SK-MEL-5 (cell line): Measurements from ENCODE around the gene EXOC6. TPM values are rescaled to one million over a fixed set of nuclear protein-coding genes. Genes with fewer than 3 reads are reported as not detected.

Source experiments
- DNase-seq: peaks from one replicate; pipeline ENCODE4 v3.0.0-alpha.2; 2016; ENCODE audit warnings: low read depth, low spot score
- in situ Hi-C: cut with HindIII; loops from 2 replicates; pipeline ENCODE4 v1.10.0; 2016; ENCODE audit warnings: low sequenced_read_pairs, high pct_unique_total_duplicates, low pct_unique_long_range_greater_than_20kb
- total RNA-seq: library from RNA; depleted of rRNA; stranded (reverse); fragments of >200 nt; shearing (Covaris generic); gene quantifications from 2 replicates; pipeline ENCODE4 v1.2.3, GENCODE V29; 2014

The EXOC6 gene
- total RNA-seq, 1 experiment from 2014 or later, result 7.2 TPM

DNA sequence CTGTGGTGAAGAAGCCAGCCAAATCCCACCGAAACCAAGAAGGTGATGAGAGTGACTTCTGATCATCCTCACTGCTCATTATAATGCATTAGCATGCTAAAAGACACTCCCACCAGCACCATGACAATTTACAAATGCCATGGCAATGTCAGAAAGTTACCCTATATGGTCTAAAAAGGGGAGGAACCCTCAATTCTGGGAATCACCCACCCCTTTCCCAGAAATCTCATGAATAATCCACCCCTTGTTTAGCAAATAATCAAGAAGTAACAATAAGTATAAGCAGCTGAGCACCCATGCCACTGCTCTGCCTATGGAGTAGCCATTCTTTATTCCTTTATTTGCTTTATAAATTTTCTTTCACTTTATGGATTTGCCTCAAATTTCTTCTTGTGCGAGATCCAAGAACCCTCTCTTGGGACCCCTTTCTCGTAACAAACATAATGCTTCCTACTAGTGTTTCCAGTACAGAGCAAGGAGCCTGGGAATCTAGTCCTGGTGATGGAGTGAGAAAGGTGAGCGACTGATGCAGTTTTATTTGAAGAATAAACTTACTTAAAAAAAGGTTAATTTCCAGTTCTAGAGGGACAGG, 18.4 kb upstream of the EXOC6 start:
- in situ Hi-C loops, result no loop called here
- no peak for DNase-seq

DNA sequence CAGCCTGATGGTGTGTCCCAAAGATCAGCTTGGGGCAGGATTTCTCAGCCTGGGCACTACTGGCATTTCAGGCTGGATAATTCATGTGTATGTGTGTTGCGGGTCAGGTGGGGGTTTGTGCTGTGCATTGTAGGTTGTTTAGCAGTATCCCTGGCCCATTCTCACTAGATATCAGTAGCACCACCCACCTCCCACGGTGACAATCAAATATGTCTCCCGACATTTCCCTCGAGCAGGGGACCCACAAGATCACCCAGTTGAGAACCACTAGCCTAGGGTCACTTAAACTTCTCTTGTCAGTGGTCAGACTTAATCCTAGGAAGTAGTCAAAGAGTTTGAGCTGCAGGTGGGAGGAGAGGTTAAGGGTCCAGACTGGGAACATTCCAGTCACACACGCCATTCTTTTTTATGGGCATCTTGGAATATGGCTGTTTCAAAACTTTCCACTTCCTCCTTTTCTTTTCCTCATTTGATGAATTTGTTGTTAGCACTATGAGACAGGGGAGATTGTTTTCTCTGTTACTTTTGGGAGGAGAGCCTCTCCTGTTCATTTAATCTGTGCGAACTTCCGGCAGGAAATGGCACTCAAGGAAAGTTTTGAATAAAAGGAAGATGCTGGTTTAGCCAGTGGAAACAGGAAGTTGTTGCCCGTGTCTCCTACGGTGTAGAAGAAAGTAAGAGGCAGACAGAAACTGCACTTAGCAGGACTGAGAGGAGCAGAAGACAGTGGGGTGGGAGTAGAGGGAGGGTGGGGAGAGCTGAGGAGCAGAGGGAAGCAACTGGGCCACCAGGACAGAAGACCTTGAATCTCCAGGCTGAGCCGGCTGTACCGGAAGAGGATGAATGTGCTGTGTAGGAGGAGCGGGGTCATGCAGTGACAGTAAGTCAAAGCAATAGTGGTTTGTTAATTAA, 17.6 kb upstream of the EXOC6 start:
- DNase-seq, result no peak
- in situ Hi-C loops, result no loop called here

DNA sequence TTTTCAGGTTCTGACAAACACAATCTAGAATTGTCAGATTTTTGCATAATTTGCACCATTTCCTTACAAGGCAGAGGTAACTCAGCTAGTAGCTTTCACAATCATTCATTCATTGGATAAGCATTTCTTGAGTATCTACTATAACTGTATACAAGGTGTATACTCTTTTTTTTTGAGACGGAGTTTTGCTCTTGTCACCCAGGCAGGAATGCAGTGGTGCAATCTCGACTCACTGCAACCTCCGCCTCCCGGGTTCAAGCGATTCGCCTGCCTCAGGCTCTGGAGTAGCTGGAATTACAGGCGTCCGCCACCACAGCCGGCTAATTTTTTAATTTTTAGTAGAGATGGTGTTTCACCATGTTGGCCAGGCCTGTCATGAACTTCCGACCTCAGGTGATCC, 16.2 kb upstream of the EXOC6 start:
- in situ Hi-C loops, result no loop called here
- no peak for DNase-seq

DNA sequence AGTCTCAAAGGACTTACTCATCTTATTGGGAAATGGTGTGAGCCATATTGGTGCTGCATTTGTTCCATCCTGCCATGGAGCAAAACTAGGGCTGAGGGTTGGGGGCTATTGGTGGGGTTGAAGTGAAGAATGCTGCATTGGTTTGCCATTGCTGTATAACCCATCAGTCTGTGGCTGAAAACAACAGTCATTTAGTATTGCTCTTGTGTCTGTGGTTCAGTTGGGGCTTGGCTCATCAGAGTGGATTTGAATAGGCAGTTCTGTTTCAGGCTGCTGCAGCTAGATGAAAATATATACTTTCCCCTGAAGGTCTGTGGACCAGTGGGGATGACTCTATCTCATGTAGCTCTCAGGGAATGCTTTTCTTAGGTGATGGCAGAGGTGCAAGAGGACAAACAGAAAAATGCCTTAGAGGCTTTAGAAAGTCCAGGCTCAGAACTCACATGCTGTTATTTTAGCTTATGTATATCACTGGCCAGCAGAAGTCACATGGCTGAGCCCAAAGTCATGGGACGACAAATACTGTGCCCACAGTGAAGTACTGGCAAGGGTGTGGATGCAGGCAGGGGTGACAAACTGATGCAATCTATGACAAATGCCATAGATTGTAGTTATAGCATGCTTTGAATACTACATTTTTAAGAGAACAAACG, 15.2 kb upstream of the EXOC6 start:
- in situ Hi-C loops, result no loop called here
- DNase-seq, result peak; percentile 40

DNA sequence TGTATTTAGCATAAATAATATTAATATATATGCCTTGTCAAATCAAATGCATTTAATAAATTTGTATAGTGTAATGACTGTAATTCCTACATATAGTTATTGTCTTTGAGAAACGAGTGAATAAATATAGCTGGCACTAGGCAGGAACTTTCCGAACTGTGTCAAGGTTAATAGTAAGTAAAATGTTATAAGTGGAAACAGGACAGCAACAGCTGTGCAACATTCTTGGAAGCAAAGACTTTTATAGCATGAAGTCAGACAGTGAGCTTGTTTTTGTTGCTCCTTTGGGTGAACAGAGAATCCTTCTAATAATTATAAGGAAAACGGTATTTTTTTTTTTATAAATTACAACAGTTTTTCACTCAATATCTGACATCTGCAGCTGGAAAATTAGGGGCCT, 14.0 kb upstream of the EXOC6 start:
- in situ Hi-C loops, result no loop called here
- no peak for DNase-seq

DNA sequence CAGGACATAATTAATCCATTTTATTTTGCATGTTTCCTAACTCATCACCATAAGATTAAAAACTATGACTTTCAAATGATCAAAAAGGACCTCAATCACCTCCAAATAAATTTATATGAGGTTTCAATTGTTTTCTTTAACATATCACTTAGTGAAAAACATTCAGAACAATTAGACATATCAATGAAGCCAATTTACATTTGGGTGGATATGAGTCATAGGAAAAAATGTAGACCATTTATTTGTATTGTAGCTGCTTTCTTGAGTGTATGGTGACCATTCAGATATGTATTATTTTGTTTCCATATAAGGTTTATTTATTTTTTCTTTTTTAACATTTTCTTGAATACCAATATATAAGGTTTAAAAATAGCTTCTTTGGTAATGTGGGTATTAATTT, 13.3 kb upstream of the EXOC6 start:
- in situ Hi-C loops, result no loop called here
- DNase-seq, result no peak

DNA sequence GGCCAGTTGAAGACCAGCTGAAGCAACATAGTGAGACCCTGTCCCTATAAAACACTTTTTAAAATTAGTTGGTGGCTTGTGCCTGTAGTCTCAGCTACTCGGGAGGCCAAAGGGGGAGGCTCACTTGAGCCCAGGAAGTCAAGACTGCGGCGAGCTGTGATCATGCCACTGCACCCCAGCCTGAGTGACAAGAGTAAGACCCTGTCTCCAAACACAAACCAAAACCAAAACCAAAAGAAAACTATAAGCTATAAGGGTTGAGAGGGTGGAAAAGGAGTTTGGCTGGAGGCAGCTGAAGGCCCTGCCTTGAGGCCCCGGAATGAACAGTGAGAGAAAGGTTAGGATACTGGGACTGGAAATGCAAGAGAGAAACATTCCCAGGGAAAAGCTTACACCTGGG, 10.9 kb upstream of the EXOC6 start:
- in situ Hi-C loops, result no loop called here

DNA sequence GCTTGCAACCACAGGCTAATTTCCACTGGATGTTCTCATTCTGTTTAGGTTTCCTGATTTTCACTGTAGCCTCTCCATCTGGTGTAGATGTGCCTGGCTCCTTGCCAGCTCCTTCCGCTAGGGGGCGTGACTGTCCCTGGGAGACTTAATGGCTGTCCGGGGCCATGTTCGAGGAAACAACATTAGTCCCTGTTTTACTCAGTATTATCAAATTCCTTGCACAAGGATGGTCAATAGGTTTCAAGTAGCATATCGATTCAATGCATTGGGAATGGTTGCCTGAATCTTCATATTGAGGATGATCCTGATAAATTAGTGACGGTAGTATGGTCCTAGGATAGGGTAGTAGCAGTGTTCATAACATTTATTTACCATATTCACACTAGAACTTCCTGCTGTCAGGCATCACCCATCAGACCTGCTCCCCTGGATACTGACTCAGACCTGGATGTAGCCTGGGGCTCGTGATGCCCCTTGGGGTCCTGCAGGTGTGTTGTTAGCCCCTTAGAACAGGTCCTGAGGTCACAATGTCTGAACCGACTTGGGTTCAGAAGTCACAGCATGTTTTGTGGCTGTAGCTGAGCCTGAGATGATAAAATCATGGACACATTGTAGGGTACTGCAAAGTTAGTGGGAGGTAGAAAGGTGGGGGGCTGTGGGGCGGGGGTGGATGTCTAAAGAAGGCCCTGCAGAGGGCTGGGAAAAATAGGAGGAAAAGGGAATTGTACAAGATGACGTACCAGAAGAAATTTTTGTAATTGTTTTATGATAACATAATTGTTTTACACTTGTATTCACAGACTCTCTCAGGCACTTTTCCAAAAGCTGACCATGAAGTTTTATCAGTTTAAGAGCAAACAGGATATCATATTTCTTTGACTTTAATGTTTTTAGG, 8.9 kb upstream of the EXOC6 start:
- peak; percentile 68 for DNase-seq
- in situ Hi-C loops, result no loop called here

More for the DNA sequence above, 10.9 kb upstream of the EXOC6 start:
- no peak for DNase-seq

DNA sequence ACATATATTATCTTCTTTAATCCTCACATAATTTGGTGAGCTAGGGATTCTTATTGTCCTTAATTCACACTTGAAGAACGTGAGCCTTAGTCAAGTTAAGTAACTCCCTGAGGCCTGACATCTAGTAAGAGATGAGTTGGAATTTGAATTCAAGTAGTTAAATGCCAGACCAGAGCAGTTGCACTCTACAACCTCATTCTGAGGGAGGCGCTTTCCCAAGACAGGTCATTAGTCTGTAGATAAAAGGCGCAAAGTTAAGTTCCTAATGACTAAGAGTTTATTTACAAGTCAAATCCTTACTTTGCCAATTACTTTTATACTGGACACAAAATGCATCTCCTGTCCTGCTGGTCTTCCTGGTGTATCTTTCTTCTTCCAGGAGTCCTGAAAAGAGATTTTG, 3.6 kb upstream of the EXOC6 start:
- in situ Hi-C loops, result no loop called here
- peak; percentile 13 for DNase-seq

DNA sequence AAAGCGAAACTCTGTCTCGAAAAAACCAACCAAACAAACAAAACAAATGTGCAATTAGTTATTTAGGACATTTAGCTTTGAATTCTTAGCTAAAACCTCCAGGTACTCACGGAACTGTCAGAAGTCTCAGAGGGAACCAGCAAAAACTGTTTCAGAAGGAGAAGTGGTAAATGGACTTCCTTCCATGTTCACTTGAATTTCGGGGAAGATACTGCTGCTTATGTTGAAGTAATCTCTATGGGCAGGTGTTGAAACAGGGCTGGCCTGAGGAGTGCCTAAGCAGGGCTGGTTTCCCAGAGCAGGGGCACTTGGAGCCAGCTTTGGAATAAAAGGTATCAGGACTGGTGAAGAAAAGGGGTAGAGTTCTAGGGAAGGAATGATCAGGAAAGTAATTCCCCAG, 2.4 kb upstream of the EXOC6 start:
- in situ Hi-C loops, result no loop called here
- no peak for DNase-seq

DNA sequence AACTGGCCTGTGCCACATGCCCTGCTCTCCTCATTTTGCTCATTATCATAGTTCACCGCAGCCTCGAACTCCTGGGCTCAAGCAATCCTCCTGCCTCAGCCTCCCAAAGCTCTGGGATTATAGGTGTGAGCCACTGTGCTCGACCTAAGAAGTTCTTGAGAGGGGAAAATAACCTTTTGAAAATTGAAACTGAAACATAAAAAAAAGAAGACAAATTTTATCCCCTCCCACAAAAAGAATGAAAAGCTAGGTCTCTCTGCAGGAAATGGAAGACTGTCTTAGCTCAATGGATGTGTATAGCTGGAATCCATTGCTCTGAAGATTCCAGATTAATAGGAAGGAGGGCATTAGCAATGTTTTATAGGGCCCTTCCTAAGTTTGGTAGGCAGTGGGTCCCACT, 2.0 kb upstream of the EXOC6 start:
- in situ Hi-C loops, result no loop called here
- DNase-seq, result no peak

DNA sequence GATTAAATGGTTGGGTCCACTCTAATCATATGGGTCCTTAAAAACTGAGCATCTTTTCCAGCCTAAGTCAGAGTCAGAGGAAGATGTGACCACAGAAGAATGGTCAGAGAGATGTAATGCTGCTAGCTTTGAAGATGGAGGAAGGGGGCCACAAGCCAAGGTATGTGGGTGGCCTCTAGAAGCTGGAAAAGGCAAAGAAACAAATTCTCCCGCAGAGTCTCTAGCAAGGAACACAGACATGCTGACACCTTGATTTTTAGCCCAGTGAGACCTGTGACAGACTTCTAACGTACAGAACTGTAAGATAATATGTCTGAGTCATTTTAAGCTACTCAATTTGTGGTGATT, 1.5 kb upstream of the EXOC6 start:
- in situ Hi-C loops, result no loop called here
- no peak for DNase-seq

DNA sequence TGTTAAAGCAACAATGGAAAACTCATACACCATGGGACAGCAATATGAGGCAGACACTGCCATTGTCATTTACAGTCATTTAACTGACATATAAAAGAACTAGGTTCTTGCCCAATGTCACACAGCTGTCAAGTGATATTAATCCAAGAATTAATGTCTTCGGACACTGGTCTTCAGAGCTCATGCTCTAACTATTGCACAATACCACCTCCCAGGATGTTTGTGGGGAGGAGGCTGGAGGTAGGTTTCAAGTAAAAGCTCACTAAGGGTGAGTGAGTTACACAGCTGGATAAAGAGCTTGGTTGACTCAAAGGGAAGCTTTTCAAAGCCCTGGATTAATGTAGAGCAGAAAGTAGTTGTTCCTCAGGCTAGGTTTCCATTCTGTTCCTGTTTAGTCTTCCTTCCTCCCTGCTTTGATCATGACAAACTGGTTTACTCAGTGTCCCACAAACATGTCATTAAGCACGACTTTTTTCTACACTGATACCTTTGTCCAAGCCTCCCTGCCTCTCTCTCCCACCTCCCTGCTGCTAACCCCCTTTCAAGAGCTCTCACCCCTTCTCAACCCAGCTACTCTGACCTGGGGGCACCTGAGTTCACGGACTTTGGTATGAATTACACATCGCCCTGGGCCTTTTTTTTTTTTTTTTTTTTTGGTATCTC, 987 bp upstream of the EXOC6 start:
- no peak for DNase-seq
- in situ Hi-C loops, result no loop called here

DNA sequence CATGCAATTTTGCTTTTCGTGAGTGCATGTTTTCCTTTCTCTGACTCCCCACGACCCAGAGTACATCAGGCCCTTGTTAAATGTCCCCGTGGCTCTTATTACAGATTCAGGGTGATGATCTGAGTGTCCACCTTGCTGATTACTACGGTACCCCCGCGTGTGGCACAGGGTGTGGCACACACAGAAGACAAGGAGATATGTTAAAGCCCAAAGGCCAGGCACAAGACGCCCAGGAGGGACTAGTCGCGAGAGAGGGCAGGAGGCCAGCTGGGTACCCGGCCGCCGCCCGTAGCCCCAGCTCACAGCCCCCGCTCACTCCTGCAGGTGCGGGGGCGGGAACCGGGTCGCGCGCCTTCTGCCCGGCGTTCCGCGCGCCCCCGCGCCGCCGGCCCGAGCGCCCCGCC, 281 bp upstream of the EXOC6 start:
- no peak for DNase-seq

DNA sequence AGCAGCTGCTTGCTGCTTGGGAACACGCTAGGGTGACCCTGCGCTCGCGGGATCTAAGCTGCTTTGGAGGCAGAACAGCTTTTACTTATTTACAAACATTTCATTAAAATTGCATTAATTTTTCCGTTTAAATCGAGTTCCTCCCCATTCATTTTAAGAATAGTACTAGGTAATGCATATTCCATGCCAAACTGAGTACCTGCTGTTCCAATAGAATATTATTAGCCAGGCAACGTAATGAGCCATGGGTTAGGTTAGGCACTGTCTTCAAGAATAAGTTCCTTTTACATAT, 860 bp downstream of the EXOC6 start:
- in situ Hi-C loops, result no loop called here
- DNase-seq, result no peak

More for the DNA sequence above, 281 bp upstream of the EXOC6 start:
- in situ Hi-C loops, result no loop called here

DNA sequence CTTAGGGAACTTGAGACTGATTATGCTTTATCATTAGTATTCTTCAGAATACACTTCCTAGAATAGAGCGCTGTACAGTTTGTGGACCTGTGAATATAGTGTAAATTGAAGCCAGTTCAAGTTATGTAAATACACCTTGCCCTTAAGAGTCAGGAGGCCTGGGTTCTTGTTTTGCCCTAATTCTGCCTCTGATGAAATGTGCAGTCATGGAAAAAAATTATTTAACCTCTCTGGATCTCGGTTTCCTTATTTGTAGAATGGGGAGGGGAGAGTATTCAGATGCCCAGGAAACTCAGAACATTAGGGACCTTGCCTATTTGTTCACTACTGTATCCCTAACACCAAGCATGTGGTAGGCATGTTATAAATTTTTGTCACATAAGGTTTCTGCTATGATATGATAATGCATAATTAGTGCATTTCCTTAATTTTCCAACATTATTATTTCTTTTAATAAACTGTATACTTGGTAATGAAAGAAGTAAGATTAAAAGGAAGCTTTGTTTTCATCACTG, 1.3 kb downstream of the EXOC6 start:
- no peak for DNase-seq
- in situ Hi-C loops, result no loop called here

DNA sequence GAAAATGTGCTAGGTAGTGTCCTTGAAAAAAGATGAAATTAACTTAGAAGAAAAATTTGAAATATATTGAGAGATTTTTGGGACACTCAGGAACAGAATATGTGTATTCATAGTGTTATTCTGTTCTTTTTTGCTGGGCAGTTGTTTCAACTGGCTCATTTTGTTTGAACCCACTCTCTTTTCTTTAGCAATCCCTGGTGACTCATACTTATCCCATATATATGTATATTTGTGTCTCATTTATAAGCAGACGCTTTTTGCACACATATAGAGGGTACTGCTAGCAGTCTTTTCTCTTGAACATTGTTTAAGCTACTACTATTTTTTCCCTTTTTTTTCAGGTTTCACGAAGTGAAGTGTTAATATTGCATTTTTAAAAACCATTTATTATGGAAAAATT, 1.9 kb downstream of the EXOC6 start:
- in situ Hi-C loops, result no loop called here
- no peak for DNase-seq
